GM06990 (cell line): ENCODE results near the gene DNASE2.

ENCODE experiments used
- DNase-seq: peaks from one replicate; pipeline ENCODE4 v3.0.0-alpha.2; 2011; ENCODE audit not compliant: insufficient read length; ENCODE audit errors: extremely low read depth
- H3K27me3 ChIP-seq: replicated peaks from 2 replicates; pipeline ENCODE4 v1.6.0; 2011; ENCODE audit warnings: low read length; ENCODE audit not compliant: control insufficient read depth, insufficient read depth
- H3K36me3 ChIP-seq: 2 replicates; pipeline ENCODE4 v1.5.1; 2011; ENCODE audit warnings: low read length; ENCODE audit not compliant: control insufficient read depth, insufficient read depth
- H3K4me3 ChIP-seq: replicated peaks from 2 replicates; pipeline ENCODE4 v1.5.1; 2011; ENCODE audit warnings: low read depth, mild to moderate bottlenecking, control low read depth, low read length
- TF ChIP-seq, protein P1 (sequence below): IDR thresholded peaks from 2 replicates; pipeline ENCODE4 v1.5.1; 2011; ENCODE audit warnings: low read length, control low read depth, mild to moderate bottlenecking, inconsistent platforms; ENCODE audit not compliant: insufficient read depth, poor library complexity, severe bottlenecking

The DNASE2 gene

GRCh38 chr19:12888006-12888603, 6.9 kb upstream of the DNASE2 start:
- DNase-seq, result no peak
- TF ChIP-seq, protein P1, sequence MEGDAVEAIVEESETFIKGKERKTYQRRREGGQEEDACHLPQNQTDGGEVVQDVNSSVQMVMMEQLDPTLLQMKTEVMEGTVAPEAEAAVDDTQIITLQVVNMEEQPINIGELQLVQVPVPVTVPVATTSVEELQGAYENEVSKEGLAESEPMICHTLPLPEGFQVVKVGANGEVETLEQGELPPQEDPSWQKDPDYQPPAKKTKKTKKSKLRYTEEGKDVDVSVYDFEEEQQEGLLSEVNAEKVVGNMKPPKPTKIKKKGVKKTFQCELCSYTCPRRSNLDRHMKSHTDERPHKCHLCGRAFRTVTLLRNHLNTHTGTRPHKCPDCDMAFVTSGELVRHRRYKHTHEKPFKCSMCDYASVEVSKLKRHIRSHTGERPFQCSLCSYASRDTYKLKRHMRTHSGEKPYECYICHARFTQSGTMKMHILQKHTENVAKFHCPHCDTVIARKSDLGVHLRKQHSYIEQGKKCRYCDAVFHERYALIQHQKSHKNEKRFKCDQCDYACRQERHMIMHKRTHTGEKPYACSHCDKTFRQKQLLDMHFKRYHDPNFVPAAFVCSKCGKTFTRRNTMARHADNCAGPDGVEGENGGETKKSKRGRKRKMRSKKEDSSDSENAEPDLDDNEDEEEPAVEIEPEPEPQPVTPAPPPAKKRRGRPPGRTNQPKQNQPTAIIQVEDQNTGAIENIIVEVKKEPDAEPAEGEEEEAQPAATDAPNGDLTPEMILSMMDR, result no peak
- no peaks in the 10 kb centered on the region for H3K36me3 ChIP-seq
- H3K4me3 ChIP-seq, result no peak overlapping the region
- H3K27me3 ChIP-seq, result no peaks in the 10 kb centered on the region

DNA sequence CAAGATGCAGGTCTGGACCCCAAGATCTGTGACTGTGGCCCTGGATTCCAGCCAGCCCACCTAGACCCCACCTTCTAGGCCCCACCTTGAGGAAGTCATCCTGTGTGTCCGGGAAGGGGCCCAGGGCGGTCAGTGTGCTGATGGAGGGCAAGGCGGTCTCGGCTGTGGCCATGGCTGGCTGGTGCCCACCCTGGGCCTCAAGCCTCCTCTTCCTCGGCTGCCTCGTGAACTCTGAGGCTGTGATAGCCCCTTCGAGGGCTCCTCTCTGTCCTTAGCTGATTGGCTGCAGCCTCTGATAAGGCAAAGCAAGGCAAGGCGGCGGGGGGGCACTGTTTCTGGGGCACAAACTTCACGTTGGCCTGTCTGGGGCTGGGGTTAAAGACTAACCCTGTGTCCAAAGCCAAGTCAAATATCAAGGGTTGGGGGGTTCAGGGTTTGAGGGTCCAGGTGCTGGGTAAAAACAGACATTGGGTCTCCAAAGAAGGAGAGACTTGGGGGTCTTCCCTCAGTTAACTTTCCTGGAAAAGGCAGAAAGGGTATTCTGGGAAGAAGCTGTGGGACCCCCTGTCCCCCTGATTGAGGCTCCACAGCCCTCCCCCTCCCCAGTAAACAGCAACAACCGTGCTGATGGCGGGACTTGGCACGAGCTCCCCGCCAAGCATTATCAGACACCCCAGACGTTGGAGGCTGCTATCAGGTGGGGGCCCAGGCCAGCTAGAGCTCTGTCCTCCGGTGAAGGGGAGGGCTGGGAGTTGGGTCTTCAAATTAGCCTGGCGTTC, 5.9 kb upstream of the DNASE2 start, which contains the start of gene KLF1:
Gene KLF1 (minus strand): TSS at position 233 of the 779 bp plus-strand sequence. CDS start 61 bp downstream, at position 172.
- TF ChIP-seq, protein P1, result no peak
- no peak for DNase-seq
- H3K27me3 ChIP-seq, result no peaks in the 10 kb centered on the region
- no peak within 1 kb of the TSS for H3K4me3 ChIP-seq
- no peaks in the 10 kb centered on the region for H3K36me3 ChIP-seq

GRCh38 chr19:12886651-12886968, 5.4 kb upstream of the DNASE2 start:
- DNase-seq, result no peak
- no peaks in the 10 kb centered on the region for H3K36me3 ChIP-seq
- H3K4me3 ChIP-seq, result no peak overlapping the region
- TF ChIP-seq, protein P1, result no peak
- H3K27me3 ChIP-seq, result no peaks in the 10 kb centered on the region

DNA sequence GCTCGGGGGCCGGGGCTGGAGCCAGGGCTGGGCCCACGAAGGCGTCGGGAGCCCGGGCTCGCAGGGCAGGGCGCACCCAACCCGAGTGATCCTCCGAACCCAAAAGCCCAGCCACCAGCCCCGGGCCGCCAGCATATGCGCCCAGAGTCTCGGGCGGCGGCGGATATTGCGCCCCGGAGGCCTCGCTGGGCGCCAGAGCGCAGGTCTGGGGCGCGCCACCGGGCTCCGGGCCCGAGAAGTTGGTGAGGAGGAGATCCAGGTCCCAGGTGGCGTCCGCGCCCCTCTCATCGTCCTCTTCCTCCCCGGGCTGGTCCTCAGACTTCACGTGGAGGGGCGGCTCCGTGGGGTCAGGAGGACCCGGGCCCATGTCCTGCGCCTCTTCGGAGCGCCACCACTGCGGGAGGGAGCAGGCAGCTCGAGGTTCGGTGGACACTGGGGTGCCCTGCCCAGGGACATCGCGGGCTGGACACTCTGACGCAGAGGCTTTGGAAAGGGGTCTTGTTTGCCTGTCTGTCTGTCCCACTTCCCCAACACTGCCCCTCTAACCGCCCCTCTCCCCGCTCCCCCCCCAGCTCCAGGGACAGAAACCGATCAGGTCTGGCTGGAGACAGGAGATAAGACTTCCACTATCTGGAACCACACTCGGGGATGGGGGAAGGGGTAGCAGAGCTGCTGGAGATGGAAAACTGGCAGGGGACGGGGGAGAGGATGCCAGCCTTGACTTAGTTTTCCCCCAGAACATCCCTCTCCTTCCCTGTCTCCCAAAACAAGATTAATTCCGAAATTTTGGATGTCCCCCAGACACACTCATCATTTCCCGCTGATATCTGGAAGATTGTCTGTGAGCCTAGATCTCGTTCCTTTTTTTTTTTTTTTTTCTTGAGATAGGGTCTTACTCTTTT, 4.8 kb upstream of the DNASE2 start:
- Histone ChIP-seq H3K36me3 (no peaks in the 10 kb centered on the region), H3K4me3 (peak overlapping the region; percentile 55; the same call in 1 of the 2 replicates), H3K27me3 (no peaks in the 10 kb centered on the region)
- no peak for DNase-seq
- TF ChIP-seq, protein P1, result no peak

DNA sequence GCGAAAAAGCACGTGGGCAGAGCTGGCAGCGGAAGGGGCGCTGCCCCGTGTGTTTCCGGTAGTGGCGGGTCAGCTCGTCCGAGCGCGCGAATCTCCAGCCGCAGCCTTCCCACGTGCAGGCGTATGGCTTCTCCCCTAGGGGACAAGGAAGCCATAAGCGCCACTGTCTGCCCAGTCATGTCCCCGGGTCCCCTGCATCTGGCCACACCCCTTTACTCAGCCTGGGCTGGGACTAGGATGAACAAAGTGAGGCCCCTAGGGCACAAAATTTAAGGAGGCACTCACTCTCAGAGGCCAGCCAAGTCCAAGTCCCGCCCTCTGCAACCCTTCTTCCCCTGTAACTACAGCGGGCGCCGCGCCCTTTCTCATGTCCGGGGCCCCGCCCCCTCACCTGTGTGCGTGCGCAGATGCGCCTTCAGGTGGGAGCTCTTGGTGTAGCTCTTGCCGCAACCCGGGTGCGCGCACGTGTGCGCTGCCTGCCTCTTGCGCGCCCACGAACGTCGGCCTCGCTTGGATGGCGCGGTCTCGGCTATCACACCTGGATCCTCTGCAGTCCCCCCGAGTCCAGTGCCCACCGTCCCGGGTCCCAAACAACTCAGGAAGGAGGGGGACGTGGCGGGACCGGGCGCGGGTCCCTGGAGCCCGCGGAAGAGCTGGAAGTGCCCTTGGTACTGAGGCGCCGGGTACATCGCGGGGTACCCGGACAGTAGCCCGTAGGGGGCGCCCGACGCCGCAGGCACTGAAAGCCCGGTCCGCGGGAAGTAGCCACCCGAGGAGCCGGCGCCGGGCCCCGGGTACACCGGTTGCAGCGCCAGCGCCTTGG, 3.9 kb upstream of the DNASE2 start:
- Histone ChIP-seq H3K27me3 (no peaks in the 10 kb centered on the region), H3K36me3 (no peaks in the 10 kb centered on the region), H3K4me3 (peak overlapping the region; percentile 55)
- TF ChIP-seq, protein P1, result peak; percentile 83
- DNase-seq, result peak; percentile 96
